Activated CD4-positive, alpha-beta T cell treated with anti-CD3 and anti-CD28 coated beads, Interleukin-2, amount 50 U/mL, for 48 hours (primary cell): ENCODE results near the gene KNSTRN.

ENCODE experiments used
- DNase-seq, 2 experiments: peaks; one replicate each; pipeline ENCODE4 v3.0.0-alpha.2; 2020

KNSTRN gene

DNA sequence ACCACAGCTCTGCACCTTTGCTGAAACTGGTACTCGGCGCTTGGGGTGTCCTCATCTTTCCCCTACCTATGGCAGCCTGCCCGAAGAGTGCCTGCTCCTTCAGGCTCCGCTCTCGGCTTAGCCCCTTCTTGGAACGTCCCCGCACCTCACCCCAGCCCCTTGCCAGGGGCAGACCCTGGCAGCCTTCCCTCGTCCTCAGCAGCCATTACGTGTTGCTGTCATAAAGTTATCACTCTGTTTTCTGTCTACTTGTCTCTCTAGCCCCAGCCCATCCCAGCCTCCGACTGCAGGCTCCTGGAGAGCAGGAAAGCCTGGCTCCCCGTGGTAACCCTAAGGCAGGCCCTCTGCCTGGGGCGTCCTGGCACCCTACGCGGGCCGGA lies 53.2 kb downstream of the KNSTRN start:
- DNase-seq, result no peak

DNA sequence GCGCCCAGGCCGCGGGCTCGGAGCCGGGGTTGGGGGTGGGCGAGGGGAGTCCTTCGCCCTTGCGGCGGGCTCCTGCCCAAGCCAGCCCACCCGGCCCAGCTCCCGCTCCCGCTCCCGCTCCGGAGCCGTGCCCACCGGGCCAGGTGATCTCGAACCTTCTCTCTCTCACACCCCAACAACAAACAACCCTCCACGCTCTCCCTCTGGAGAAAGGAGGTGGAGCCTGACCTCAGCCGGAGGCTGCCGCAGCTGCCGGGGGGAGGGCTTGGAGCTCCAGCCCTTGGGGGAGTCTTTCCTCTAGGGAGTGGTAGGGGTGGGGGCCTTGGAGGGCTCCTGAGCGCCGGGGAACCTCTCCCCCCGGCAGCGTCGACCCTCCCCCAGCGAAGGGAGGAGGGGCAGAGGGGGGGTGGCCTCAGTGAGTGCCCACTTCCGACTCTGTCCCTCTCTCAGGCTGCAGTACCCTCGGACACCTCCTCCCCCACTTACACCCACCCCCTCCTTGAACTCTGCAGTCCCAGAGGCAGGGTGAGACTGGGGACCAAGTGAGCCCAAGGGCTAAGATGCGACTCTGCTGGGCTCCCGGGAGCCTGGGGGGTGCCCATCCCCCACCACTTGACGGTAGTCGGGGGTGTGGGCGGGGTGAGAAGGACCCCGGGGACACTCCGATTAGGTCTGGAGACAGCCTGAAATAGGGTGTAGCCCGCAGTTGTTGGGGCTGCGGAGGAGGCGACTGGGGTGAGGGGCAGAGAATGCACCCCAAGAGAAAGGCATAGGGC lies 53.8 kb downstream of the KNSTRN start:
- no peak for DNase-seq

DNA sequence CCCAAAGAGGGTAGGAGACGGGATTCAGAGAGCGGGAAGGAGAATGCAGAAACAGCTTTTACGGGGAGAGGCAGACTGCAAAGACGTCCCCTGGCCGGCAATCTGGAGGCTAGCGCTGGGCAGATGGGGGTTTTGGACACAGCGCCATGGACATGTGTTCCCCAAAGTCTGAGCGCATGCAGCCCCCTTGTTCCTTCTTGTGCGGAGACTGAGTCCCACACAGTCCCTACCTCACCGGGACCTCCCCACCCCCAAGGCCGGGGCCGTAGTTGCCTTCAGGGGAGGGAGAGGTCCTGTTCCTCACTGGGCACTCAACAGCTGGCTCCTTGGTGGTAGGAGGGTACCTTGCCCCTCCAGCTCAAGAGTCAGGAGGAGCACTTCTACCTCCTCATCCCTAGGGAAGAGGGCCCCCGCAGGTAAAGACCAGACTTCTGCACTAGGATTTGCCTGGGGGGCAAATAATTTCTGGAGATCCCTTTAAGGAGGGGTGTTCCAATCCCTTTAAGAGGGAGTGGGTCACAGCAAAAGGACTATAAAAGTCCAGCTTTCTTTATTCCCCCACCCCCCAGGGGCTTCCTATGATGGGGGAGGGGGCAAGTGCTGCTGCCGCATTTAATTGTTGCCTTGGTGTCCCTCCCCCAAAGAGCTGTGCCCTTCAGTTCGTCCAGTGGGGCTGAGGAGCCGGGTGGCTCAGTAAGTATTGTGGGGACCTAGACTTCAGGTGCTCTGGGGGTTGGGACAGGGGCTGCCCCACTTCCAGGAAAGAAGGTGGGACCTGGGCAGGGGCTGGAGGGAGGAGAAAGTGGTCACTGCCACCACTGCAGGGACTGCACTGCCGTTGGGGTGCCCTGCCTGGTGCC lies 54.6 kb downstream of the KNSTRN start:
- DNase-seq, result no peak

DNA sequence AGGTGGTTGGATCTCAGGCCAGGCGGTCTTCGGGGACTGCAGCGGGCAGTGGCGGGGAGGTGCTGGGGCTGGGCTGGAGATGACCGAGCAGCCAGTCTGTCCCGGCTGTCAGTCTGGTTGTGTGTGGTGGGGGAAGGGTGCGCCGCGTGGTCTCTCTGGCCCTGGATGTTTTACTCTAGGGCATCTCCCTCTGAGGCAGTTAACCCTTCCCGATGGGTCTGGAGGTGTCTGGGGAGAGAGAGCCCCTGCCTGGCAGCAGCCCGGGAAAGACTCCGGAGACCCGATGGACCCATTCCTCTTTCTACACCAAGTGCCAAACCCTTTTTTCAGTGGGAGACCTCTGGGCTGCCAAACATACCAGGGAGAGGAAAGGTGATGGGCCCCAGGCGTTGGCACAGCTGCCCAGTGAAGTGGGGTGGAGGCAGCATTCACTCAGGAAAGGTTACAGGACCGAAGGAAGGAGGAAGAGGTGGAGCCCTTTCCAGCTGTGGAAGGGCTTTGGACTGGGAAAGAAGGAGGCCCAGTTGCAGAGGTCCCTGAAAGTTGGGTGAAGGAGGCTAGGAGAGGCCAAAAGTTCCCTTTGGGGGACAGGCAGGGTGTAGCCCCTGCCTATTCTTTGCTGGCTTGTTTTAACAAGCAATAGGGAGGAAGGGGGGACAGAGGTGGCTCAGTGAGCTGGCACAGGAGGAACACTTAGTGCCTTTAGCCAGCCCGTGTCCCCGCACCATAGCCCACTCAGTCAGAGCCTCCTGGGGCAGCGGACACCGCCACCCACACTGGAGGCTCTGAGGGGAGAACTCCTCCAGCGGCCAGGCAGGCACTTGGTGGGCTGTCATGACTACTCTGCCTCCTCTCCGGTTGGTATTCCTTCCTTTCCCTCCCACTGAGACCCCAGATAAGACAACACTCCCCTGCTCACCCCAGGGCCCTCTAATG lies 55.5 kb downstream of the KNSTRN start:
- no peak for DNase-seq

- no peak for DNase-seq
These were observed 56.2 kb downstream of the KNSTRN start for GRCh38 chr15:40438712-40439111.

DNA sequence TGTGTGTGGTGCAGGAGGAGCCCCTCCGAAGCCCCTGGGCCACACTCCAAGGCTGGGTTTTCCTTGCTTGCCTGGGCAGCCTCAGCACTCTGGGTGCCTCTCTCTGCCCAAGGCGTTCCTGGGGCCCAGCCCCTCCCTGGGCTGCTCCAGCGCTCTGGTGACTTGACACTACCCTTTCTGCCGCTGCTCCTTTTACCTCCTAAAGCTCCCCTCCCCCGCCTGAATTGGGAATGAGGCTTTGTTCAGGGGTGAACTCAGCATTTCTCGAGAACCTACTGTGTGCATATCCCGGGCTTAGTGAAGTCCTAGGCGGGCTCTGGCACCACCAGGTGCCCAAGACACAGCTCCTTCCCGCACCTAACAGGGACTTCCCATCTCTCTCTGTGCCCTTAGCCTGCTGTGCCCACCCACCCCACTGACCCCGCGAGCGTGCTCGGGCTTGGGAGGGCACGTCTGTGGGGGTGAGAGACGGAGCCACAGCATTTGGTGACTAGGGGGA lies 57.0 kb downstream of the KNSTRN start:
- no peak for DNase-seq

DNA sequence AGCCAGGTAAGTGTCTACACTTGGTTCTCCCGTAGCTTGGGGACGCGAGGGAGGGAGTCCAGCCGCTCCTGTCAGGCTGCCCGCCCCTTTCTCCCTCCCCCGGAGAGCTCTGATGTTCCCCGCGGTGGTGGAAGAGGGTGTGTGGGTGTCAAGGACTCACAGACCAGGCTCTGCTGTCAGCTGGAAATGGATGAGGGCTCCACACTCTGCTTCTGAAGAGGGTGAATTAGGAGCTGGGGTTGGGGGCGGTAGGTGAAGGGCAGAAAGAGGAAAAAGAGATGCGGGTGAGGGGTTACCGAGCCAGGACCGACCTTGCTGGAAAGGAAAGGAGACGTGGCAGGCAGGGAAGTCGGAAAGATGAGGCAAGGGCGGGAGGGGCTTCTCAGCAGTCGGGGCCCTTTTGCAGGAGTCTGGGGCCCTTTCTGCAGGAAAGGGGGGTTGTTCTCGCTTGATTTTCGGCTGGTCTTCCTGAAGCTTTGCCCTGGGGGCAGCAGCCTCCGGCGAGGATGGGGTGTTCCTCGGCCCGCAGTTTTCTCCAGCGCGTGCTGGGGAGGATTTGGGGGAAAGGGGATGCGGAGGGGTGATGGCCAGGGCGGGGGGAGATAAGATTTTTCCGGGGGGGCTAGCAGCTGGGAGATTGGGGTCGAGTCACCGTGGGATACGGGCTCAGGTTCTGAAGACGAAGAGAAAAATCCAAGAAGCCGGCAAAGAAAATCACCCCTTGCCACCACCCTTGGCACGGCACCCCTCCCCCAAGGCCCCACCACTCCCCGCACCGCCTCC lies 57.6 kb downstream of the KNSTRN start:
- peak; percentile 49 to 64 for DNase-seq

DNA sequence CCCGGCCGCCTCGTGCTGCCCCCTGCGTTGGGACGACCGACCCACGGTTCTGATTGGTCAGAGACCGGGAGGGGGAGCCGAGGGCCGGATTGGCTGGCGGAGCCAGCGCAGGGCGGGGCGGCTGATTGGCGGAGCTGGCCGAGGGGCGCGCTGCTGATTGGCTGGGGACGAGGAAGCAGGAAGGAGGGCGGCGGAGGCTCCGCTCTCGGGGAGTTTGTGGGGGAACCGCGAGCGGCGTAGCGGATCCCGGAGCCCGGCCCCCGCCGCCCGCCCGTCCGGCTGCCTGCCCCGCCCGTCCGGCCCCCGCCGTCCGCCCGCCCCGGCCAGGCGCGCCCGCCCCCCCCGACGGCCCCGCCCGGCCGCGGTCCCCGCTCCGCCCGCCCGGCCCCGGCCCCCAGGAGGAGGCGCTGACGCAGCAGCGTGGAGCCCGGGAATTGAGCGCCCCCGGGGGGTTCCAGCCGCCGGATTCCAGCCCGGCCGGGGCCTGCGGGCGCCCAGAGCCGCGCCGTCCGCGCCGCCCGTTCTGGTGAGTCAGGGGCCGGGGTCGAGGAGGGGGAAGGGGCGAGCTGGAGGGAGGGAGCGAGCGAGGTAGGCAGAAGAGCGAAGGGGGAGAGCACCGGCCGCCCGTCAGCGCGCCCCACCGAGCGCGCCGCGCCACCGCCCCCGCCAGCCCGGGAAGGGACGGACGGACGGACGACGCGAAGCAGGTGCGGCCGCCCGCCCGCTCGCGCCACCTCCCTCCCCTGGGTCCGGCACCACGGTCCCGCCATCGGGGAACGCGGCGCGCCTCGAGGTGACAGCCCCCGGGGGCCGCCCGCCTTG lies 58.4 kb downstream of the KNSTRN start, which contains the start of gene BAHD1:
Gene BAHD1, plus strand, starts transcription at position 211 of the 822 bp plus-strand sequence. CDS start 17,512 bp downstream, outside the sequence.
- peak; percentile 96 to 97 for DNase-seq

DNA sequence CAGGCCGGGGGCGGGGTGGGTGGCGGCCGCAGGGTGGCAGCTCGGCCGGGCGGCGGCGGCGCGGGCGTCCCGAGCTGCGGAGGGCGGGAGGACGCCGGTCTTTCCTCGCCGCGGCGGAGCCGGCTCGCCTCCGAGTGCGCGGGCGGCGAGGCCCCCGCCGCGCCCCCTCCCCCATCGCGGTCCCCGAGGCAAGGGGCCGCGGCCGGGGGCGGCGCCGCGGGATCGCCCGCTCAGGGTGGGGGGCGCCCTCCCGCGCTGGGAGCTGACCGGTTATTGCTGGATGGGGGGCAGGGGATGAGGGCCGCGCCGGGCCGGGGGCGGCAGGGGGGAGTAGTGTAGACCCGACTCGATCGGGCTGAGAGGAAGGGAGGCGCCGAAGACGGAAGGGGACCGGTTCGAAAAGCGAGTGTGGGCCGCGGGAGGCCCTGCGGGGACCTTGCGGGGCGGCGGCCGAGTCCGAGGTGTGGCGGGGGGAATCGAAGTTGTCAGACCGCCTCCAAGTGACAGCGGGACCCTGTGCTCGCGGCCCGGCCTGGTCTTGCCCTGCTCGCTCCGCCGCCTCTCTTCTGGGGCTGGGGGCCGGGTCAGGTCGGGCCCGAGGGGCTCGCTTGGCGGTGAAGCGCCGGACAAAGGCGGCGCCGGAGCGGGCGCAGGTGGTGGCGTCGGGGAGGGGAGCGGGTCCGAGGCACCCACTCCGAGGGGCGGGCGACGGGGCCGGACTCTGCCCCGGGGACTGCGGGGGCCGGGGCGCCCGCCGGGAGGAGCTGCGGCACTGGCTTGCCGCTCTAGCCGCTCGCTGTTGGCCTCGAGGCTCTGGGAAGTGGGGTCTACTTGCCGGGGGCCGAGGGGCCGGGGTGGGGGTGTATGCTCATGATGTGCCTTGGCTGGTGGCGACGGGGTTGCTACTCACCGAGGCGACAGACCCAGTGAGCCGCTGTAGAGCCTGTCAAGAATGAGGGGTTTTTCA lies 59.3 kb downstream of the KNSTRN start:
- DNase-seq, result peak in 1 of 2 experiments; percentile 39

GRCh38 chr15:40443255-40443654 lies 60.7 kb downstream of the KNSTRN start:
- no peak for DNase-seq

- no peak for DNase-seq
These were observed 61.3 kb downstream of the KNSTRN start for GRCh38 chr15:40443846-40444245.
